GM18508 (cell line): Measurements from ENCODE around the gene HSPA1L.
A peak's percentile ranks its signal among the peaks of the same experiment; 100 is the strongest.
"Not testable (repeated sequence)": the region's sequence is repeated elsewhere in the genome, so short reads cannot be mapped to it uniquely, and the experiment has no call there.

Experiments
- ATAC-seq: cut with Tn5 transposase; IDR thresholded peaks from one replicate; pipeline ENCODE4 v1.9.1; 2021; ENCODE audit warnings: moderate number of reproducible peaks; ENCODE audit not compliant: insufficient read depth, unreplicated experiment

The HSPA1L gene

DNA sequence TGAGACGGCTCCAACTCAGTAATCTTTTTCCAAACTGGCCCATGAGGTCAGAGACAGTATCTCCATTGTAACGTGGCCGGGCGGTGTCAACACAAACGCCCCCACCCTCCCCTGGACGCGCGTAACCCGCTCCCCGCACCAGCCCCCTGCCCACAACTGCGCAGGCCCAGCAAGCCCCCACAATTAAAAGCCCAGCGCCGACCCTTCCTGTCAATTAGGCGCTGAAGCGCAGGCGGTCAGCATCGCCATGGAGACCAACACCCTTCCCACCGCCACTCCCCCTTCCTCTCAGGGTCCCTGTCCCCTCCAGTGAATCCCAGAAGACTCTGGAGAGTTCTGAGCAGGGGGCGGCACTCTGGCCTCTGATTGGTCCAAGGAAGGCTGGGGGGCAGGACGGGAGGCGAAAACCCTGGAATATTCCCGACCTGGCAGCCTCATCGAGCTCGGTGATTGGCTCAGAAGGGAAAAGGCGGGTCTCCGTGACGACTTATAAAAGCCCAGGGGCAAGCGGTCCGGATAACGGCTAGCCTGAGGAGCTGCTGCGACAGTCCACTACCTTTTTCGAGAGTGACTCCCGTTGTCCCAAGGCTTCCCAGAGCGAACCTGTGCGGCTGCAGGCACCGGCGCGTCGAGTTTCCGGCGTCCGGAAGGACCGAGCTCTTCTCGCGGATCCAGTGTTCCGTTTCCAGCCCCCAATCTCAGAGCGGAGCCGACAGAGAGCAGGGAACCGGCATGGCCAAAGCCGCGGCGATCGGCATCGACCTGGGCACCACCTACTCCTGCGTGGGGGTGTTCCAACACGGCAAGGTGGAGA, at the start of gene HSPA1L, which contains the start of gene HSPA1A:
Gene HSPA1L, minus strand, starts transcription at position 259 of the 814 bp plus-strand sequence. CDS start 3,311 bp downstream, outside the sequence.
Gene HSPA1A, plus strand, starts transcription at position 519 of the 814 bp plus-strand sequence. Its CDS starts 214 bp downstream, at position 733.
- ATAC-seq: no peak

DNA sequence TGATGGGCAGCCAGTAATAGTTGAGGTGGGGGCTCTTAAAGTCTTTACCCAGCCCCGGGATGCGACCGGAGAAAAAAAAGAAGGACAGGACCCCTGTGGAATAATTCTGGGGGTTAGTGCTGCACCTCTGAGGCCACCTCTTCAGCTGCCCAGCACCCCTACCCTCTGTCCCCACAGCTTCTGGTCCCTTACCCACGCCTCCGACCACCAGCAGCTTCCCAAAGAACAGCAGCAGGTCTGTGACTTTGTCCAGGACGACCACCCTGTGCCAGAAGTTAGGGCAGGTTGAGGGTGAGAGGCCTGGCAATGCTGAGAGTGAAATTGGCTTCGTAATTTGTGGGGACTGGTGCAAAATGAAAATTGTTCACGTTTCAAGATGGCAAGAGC, 49.7 kb upstream of the HSPA1L start:
- no peak for ATAC-seq

DNA sequence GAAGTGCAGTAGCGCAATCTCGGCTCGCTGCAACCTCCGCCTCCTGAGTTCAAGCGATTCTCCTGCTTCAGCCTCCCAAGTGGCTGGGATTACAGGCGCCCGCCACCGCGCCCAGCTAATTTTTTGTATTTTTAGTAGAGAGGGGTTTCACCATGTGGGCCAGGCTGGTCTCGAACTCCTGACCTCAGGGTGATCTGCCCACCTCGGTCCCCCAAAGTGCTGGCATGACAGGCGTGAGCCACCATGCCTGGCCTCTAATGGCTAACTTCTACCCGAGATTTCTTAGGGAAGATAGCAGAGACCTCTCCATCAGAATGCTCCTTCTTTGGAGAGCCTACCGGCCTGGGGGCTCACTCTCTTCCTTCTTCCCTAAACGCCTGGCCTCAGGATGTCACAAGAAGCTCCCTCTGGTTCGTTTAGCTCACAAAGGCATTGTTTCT, 49.1 kb upstream of the HSPA1L start:
- not testable (repeated sequence) for ATAC-seq

DNA sequence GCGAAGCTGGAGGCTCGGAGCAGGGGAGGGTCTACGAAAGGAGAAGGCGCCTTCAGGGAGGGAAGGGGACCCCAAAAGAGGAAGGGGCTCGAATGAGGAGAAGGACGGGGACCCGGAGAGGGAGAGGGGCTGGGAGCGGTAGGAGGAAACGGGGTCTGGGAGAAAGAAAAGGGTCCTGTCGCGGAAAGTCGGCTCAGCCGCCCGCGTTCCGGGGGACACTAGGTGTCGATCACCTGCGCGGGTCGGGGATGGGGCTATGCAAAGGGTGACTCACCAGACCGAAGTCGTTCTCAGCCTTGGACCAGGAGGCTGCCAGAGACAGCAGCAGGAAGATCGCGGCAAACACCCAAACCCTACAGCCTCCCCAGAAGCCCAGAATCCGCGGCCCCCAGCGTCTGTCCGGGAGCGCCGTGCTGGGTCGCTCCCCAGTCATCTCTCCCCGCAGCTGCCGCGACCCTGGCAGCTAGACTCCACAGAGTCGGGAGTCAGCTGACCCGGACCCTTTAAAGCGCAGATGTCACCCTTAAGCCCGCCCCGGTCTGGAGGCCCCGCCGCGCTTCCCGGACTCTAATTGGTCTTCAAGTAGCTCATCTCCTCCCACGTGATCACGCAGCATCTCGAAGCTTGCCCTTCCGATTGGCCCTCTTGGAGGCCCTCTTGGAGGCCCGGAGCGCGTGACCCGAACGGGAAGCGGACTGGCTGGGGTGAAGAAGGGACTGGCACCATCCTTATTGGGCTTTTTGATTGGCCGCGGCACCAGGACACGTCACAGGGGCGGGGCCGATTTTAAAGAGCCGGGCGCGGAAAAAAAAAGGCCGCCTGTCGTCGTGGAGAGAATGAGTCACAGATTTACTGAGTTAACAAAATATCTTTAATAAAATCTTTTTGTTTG, 47.5 kb upstream of the HSPA1L start, which contains the start of gene NEU1:
Gene NEU1, minus strand, starts transcription at position 478 of the 892 bp plus-strand sequence. Its CDS starts 45 bp downstream, at position 433.
- ATAC-seq: peak; percentile 85

DNA sequence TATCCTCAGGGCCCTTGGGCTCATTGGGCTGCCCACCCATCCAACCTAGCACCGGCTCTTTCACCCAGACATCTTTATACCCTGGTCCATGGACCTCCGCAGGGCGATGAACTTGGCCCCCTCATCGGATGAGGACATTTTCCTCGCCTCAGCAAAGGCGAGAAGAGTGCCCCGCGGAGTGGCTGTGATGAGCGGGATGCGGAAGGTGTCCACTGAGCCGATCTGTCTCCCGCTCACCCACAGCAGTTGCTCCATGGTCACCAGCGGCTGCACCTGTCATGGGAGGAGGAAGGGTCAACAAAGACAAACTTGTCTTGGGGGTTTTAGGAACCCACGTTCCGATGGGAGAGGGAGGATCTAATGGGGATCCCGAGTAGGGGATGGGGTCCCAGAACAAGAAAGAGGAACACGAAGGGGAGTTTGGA, 46.8 kb upstream of the HSPA1L start:
- ATAC-seq: no peak

DNA sequence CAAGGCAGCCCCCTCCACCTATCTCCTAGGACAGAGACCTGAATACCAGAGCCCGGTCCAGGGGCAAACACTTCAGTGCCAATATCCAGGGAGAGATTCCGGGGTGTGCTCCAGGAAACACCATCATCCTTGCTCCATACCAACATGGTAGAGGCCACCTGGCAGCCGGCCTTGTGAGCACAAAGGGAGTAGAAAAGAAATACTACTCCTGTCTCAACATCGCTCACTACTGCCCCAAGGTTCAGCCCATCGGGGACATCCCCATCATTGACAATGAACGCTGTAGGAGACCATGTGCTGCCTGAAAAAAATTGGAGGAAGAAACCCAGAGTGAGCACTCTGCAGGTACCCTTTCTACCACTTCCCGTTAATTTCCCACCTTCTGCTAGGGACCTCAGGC, 46.1 kb upstream of the HSPA1L start:
- ATAC-seq: no peak

DNA sequence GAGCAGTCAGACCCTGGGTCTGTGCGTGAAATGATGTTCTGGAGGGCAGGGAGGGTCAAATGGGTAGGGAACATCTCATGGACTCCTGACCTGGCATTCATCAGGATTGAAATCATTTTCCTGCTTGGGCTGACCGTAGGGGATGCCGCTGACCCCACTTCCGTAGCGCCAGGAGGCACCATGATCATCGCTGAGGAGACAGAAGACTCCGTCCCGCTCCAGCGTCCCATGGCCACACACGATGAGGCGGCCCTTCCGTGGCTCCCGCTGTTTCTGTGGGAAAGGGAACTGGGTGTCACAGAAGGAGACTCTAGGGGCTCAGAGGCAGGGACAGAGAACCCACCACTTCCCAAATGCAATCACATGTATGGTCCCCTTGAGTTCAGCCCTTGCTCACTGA, 45.3 kb upstream of the HSPA1L start:
- no peak for ATAC-seq

DNA sequence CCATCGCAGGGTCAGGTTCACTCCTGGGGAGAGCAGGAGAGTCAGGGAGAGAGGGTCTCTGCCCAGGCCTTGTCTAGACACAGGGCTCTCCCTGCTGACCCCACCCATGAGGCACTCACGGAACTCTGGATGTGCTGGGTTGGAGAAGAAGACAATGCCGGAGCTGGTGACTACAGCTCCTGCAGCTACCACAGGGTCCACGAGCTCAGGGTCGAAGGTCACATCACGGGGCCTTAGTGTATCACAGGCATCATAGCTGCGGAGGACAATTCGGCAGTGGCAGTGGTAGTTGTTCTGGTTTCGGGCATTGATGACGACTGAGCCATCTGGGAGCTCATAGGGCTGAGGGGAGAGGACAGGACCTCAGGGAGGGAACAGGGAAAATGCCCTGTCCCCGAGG, 44.8 kb upstream of the HSPA1L start:
- ATAC-seq: no peak

DNA sequence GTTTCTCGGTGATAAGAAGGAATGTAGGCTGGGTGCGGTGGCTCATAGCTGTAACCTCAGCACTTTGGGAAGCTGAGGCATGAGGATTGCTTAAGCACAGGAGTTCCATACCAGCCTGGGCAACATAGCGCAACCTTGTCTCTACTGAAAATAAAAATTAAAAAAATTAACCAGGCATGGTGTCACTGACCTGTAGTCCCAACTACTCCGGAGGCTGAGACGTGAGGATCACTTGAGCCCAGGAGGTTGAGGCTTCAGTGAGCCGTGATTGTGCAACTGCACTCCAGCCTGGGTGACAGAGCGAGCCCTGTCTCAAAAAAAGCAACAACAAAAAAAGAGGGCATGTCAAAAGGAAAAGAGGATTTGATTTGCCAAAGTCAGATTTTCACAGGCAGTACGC, 43.6 kb upstream of the HSPA1L start:
- no peak for ATAC-seq

DNA sequence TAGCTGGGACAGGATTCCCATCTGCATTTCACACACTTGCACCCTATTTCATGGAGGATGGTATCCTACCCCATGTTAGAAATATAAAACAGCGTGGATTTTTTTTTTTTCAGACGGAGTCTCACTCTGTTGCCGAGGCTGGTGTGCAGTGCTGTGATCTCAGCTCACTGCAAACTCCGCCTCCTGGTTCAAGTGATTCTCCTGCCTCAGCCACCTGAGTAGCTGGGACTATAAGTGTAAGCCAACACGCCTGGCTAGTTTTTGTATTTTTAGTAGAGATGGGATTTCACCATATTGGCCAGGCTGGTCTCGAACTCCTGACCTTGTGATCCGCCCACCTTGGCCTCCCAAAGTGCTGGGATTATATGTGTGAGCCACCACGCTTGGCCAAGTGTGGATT, 42.7 kb upstream of the HSPA1L start:
- ATAC-seq: not testable (repeated sequence)

DNA sequence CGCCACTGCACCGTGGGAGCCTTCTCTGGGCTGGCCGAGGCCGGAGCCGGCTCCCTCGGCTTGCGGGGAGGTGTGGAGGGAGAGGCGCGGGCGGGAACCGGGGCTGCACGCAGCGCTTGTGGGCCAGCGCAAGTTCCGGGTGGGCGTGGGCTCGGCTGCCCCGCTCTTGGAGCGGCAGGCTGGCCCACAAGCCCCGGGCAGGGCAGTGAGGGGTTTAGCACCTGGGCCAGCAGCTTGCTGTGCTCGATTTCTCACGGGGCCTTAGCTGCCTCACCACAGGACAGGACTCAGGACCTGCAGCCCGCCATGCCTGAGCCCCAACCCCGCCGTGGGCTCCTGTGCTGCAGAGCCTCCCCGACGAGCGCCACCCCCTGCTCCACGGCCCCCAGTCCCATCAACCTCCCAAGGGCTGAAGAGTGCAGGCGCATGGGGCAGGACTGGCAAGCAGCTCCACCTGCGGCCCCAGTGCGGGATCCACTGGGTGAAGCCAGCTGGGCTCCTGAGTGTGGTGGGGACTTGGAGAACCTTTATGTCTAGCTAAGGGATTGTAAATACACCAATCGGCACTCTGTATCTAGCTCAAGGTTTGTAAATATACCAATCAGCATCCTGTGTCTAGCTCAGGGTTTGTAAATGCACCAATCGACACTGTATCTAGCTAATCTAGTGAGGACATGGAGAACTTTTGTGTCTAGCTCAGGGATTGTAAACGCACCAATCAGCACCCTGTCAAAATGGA, 37.1 kb upstream of the HSPA1L start:
- not testable (repeated sequence) for ATAC-seq

DNA sequence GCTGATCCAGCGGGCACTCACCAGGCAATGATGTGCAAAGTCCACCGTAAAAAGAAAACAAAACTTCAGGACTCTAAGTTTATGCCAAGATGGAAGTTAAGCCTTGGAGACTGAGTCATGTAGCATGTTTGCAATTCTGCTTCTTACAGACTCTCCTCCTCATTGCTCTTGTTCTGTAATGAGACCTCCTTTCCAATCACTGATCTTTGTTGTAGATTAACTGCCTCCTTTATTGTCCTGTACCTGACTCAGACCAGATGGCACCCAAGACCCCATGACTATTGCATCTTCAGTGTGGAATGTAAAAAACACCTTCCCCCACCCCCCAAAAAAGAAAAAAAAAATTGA, 36.4 kb upstream of the HSPA1L start:
- ATAC-seq: no peak

DNA sequence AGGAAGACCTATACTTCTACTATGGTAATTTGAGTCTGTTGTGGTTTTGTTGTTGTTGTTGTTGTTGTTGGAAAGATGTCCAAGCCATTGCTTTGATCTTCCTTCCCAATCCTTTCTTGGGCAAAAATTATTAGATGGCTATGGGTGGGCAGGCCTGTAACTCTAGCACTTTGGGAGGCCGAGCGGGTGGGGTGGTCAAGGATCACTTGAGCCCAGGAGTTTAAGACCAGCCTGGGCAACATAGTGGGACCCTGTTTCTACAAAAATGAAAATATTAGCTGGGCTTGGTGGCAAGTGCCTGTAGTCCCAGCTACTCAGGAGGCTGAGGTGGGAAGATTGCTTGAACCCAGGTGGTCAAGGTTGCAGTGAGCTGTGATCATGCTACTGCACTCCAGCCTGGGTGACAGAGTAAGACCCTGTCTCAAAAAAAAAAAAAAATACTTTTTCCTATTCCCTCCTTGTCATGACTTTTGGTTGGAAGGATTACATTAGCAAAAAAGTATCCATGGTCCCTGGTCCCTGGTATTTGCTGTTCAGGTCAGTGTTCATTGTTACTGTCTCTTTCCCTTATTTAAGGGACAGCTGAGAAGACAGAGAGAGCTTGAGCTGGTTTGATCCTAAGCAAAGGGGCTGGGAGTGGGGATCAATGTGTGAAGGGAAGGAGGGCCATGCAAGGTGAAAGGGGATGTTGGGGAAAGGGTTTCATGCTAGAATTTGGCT, 35.8 kb upstream of the HSPA1L start:
- no peak for ATAC-seq

DNA sequence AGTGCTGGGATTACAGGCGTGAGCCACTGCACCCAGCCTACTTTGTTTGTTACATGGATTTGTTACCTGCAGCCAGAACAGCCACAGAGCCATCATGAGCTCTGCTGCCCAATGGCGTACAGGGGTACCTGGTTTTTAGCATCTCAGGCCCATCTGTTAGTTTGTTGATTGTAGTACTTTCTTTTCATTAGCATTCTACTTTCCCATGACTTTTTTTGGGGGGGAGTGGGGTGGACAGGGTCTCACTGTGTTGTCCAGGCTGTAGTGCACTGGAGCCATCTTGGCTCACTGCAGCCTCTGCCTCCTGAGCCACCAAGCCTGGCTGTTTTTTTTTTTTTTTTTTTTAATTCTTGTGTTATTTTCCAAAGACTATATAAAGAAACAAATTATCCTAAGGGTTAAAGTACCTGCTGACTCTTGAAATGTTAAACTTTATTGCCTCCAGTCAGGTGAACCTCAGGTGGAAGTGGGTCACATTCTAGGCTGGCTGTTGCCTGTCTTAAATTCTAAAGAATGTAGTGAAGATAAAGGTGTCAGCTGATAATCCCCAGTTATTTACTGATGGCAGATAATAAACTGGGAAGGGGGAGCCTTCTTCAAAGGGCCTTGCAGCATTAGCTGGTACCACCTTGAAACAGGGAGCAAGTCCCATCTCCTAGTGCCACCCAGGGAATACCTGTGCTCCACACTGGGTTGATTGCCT, 32.3 kb upstream of the HSPA1L start:
- no peak for ATAC-seq

DNA sequence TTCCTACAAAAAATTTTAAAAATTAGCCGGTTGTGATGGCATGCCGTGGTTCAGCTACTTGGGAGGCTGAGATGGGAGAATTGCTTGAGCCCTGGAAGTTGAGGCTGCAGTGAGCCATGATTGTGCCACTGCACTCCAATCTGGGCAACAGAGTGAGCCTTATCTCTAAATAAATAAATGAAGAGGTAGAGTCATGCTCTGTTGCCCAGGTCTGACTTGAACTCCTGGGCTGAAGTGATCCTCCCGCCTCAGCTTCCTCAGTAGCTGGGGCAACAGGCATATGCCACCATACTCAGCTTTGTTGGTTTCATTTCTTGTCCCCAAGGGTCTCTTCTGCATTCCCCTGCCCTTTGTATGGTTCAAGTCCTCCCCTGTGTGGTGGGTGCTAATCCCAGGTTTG, 29.4 kb upstream of the HSPA1L start:
- no peak for ATAC-seq

DNA sequence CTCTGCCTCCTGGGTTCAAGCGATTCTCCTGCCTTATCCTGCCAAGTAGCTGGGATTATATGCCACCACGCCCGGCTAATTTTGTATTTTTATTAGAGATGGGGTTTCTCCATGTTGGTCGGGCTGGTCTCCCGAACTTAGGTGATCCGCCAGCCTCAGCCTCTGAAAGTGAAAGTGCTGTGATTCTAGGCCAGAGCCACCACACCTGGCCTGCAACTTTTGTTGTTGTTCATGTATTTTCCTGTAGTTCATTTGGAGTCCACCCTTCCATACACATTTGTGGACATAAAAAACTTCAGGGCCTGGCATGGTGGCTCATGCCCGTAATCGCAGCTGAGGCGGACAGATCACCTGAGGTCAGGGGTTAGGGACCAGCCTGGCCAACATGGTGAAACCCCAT, 27.0 kb upstream of the HSPA1L start:
- ATAC-seq: no peak

DNA sequence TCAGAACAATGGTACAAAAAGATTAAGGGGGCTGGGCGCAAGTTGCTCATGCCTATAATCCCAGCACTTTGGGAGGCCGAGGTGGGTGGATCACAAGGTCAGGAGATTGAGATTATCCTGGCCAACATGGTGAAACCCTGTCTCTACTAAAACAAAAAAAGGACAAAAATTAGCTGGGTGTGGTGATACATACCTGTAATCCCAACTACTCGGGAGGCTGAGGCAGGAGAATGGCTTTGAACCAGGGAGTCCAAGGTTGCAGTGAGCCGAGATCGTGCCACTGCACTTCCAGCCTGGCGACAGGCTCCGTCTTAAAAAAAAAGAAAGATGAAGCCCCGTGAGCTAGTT, 24.7 kb upstream of the HSPA1L start:
- ATAC-seq: not testable (repeated sequence)

DNA sequence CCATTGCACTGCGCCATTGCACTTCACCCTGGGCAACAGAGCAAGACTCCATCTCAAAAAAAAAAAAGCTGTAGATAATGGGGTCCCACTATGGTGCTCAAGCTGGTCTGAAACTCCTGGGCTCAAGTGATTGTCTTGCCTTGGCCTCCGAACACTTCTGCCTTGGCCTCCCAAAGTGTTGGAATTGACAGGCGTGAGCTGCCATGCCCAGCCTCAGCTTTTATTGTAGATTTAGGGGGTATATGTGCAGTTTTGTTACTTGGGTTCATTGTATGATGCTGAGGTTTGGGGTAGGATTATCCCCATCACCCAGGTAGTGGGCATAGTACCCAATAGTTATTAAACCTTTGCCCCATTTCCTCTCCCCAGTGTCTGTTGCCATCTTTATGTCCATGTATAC, 23.9 kb upstream of the HSPA1L start:
- no peak for ATAC-seq

DNA sequence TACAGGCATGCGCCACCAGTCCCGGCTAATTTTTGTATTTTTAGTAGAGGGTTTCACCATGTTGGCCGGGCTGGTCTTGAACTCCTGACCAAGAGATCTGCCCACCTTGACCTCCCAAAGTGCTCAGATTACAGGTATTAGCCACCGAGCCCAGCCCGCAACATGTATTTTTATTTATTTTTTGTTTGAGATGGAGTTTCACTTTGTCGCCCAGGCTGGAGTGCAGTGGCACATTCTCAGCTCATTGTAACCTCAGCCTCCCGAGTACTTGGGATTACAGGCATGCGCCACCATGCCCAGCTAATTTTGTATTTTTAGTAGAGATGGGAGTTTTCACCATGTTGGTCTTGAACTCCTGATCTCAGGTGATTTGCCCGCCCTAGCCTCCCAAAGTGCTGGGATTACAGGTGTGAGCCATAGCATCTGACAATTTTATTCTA, 23.1 kb upstream of the HSPA1L start:
- ATAC-seq: not testable (repeated sequence)
